Measurements from ENCODE around the gene BCAS3. TPM values are rescaled to one million over a fixed set of nuclear protein-coding genes. Genes with fewer than 3 reads are reported as not detected.

BCAS3 gene
- polyA plus RNA-seq, 1 donor from 2014 or later: 21.6 TPM

DNA sequence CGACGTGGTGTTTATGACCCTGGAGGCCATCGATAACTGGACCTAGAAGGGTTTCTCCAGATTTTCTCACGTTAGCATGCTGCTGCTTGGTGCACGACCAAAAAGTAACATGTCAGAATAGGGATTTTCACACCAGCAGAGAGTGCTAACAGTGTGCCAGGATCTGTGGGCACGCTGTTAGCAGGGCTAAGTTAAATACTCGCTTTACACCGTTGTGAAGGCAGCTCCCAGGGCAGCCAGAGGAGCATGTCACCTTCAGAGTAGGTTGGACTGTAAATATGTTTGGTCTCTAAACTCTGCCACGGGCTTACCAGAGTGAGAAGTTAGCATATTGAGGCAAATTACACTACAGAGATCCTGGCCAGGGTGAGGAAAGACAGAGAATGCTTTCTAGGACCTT lies 608.8 kb downstream of the BCAS3 start:
- no peaks in the 10 kb centered on the region for H3K9me3 ChIP-seq (ENCODE audit: low read length)
- H3K9me2 ChIP-seq (ENCODE audit: insufficient read depth, low read length): no peaks in the 10 kb centered on the region
- H3K27me3 ChIP-seq (ENCODE audit: insufficient read depth, low read depth, low read length): no peaks in the 10 kb centered on the region
- H3F3A ChIP-seq (ENCODE audit: insufficient read depth, low read length, poor library complexity, severe bottlenecking): no peaks in the 10 kb centered on the region
- no peaks in the 10 kb centered on the region for H3K36me3 ChIP-seq (ENCODE audit: insufficient read depth, low read length)
- H3K27ac ChIP-seq (ENCODE audit: low read length): no peak overlapping the region
- no peak overlapping the region for H2AFZ ChIP-seq (ENCODE audit: low read depth, low read length)
- no peak overlapping the region for H3K4me2 ChIP-seq (ENCODE audit: low read length)
- H4K20me1 ChIP-seq (ENCODE audit: insufficient read depth): no peaks in the 10 kb centered on the region
- no peak overlapping the region for H3K9ac ChIP-seq (ENCODE audit: low read length)
- TF ChIP-seq EZH2 (IDR thresholded peaks at IDR 0.05; ENCODE audit: borderline replicate concordance, insufficient read depth, low read length, poor library complexity, severe bottlenecking) (no peak), SMC3 (conservative IDR thresholded peaks at IDR 0.05; ENCODE audit: poor library complexity) (no peak), POLR2AphosphoS5 (IDR thresholded peaks at IDR 0.05) (no peak), EP300 (conservative IDR thresholded peaks at IDR 0.05; ENCODE audit: poor library complexity, severe bottlenecking) (no peak), TAF1 (IDR thresholded peaks at IDR 0.05; ENCODE audit: low read depth) (no peak)
- TF ChIP-seq, protein P1, sequence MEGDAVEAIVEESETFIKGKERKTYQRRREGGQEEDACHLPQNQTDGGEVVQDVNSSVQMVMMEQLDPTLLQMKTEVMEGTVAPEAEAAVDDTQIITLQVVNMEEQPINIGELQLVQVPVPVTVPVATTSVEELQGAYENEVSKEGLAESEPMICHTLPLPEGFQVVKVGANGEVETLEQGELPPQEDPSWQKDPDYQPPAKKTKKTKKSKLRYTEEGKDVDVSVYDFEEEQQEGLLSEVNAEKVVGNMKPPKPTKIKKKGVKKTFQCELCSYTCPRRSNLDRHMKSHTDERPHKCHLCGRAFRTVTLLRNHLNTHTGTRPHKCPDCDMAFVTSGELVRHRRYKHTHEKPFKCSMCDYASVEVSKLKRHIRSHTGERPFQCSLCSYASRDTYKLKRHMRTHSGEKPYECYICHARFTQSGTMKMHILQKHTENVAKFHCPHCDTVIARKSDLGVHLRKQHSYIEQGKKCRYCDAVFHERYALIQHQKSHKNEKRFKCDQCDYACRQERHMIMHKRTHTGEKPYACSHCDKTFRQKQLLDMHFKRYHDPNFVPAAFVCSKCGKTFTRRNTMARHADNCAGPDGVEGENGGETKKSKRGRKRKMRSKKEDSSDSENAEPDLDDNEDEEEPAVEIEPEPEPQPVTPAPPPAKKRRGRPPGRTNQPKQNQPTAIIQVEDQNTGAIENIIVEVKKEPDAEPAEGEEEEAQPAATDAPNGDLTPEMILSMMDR (IDR thresholded peaks at IDR 0.05; ENCODE audit: poor library complexity, severe bottlenecking): no peak
- TF ChIP-seq, protein P2, sequence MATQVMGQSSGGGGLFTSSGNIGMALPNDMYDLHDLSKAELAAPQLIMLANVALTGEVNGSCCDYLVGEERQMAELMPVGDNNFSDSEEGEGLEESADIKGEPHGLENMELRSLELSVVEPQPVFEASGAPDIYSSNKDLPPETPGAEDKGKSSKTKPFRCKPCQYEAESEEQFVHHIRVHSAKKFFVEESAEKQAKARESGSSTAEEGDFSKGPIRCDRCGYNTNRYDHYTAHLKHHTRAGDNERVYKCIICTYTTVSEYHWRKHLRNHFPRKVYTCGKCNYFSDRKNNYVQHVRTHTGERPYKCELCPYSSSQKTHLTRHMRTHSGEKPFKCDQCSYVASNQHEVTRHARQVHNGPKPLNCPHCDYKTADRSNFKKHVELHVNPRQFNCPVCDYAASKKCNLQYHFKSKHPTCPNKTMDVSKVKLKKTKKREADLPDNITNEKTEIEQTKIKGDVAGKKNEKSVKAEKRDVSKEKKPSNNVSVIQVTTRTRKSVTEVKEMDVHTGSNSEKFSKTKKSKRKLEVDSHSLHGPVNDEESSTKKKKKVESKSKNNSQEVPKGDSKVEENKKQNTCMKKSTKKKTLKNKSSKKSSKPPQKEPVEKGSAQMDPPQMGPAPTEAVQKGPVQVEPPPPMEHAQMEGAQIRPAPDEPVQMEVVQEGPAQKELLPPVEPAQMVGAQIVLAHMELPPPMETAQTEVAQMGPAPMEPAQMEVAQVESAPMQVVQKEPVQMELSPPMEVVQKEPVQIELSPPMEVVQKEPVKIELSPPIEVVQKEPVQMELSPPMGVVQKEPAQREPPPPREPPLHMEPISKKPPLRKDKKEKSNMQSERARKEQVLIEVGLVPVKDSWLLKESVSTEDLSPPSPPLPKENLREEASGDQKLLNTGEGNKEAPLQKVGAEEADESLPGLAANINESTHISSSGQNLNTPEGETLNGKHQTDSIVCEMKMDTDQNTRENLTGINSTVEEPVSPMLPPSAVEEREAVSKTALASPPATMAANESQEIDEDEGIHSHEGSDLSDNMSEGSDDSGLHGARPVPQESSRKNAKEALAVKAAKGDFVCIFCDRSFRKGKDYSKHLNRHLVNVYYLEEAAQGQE (IDR thresholded peaks at IDR 0.05; ENCODE audit: borderline replicate concordance): no peak
- no peaks in the 10 kb centered on the region for H3K79me2 ChIP-seq (replicated peaks; ENCODE audit: insufficient read depth, low read length)
- H3K4me3 ChIP-seq (ENCODE audit: low read length): no peak overlapping the region

DNA sequence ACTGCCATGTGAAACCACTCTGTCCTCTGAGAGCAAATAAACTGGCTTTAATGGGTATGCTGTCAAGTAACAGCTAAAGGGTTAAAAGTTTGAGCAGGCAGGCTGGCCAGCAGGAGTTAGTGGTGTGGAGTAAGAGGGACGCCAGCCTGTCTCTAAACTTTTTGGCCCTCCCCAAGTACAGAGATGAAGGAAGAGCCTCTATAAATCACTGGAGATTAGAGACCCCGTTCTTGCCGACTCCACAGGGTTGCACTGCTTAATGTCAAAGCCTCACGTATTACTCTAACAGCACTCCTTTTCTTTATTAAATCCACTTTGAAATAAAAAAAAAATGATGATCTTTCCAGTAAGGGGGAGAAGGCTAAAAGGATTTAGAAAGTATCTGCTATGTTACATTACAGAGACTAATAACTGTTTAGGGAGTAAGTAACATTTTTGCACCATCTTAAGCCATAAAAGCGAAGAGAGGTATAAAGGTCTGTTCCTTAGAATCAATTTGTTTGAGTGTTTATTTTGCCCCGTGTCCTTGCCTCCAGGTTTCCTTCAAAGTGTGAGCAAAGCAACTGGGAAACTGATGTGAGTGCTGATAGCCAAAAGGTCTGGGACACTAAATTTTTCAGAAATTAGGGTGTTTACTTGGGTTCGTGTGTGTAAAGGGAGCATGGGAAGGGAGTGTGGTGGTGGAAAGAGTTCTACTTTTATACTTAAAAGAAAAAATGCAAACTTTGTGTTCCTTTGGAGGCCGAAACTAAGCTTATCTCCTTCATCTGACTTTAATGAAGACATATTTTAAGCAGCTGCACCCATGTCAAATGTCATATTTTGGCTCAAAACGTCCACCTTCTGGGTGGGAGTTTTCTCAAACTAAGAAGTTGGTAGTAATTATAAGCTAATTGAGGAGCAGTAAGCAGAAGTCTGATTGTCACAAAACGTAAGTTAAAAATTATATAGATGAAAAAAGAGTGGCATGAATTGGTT lies 612.0 kb downstream of the BCAS3 start:
- no peaks in the 10 kb centered on the region for H3F3A ChIP-seq (ENCODE audit: insufficient read depth, low read length, poor library complexity, severe bottlenecking)
- H2AFZ ChIP-seq (ENCODE audit: low read depth, low read length): no peak overlapping the region
- TF ChIP-seq MXI1 (conservative IDR thresholded peaks at IDR 0.05; ENCODE audit: poor library complexity, severe bottlenecking) (no peak), EZH2 (IDR thresholded peaks at IDR 0.05; ENCODE audit: borderline replicate concordance, insufficient read depth, low read length, poor library complexity, severe bottlenecking) (no peak), EP300 (conservative IDR thresholded peaks at IDR 0.05; ENCODE audit: poor library complexity, severe bottlenecking) (no peak), SMC3 (conservative IDR thresholded peaks at IDR 0.05; ENCODE audit: poor library complexity) (no peak), POLR2AphosphoS5 (IDR thresholded peaks at IDR 0.05) (no peak), RAD21 (conservative IDR thresholded peaks at IDR 0.05) (no peak), TAF1 (IDR thresholded peaks at IDR 0.05; ENCODE audit: low read depth) (no peak)
- TF ChIP-seq, protein P2 (IDR thresholded peaks at IDR 0.05; ENCODE audit: borderline replicate concordance): no peak
- TF ChIP-seq, protein P1 (IDR thresholded peaks at IDR 0.05; ENCODE audit: poor library complexity, severe bottlenecking): no peak
- H4K20me1 ChIP-seq (ENCODE audit: insufficient read depth): no peaks in the 10 kb centered on the region
- no peak overlapping the region for H3K27ac ChIP-seq (ENCODE audit: low read length)
- no peak overlapping the region for H3K4me3 ChIP-seq (ENCODE audit: low read length)
- no peaks in the 10 kb centered on the region for H3K9me2 ChIP-seq (ENCODE audit: insufficient read depth, low read length)
- no peaks in the 10 kb centered on the region for H3K27me3 ChIP-seq (ENCODE audit: insufficient read depth, low read depth, low read length)
- H3K4me2 ChIP-seq (ENCODE audit: low read length): no peak overlapping the region
- H3K9me3 ChIP-seq (ENCODE audit: low read length): no peaks in the 10 kb centered on the region
- no peaks in the 10 kb centered on the region for H3K36me3 ChIP-seq (ENCODE audit: insufficient read depth, low read length)
- no peaks in the 10 kb centered on the region for H3K79me2 ChIP-seq (replicated peaks; ENCODE audit: insufficient read depth, low read length)
- H3K9ac ChIP-seq (ENCODE audit: low read length): no peak overlapping the region
